ENCODE measurements around the gene NR2F2.
"Not testable (repeated sequence)": the region's sequence is repeated elsewhere in the genome, so short reads cannot be mapped to it uniquely, and the experiment has no call there.

The NR2F2 gene

GRCh38 chr15:96369825-96370621 is 39.5 kb downstream of the NR2F2 start:
- DNase-seq: no peak

- no peak for DNase-seq
Observed at GRCh38 chr15:96372554-96372953, 42.1 kb downstream of the NR2F2 start.

- no peak for DNase-seq
Observed at GRCh38 chr15:96374499-96374898, 44.0 kb downstream of the NR2F2 start.

- DNase-seq: not testable (repeated sequence)
Observed at GRCh38 chr15:96379592-96379991, 49.1 kb downstream of the NR2F2 start.

- DNase-seq: no peak
Observed at GRCh38 chr15:96381463-96381862, 51.0 kb downstream of the NR2F2 start.

- DNase-seq: no peak
Observed at GRCh38 chr15:96385195-96385594, 54.7 kb downstream of the NR2F2 start.

- no peak for DNase-seq
Observed at GRCh38 chr15:96388673-96389072, 58.2 kb downstream of the NR2F2 start.
